Activated T-cell treated with anti-CD3 and anti-CD28 coated beads, Interleukin-2, amount 50 U/mL, for 72 hours (primary cell): ENCODE measurements around the gene COL5A1. TPM values are rescaled to one million over a fixed set of nuclear protein-coding genes. Genes with fewer than 3 reads are reported as not detected.

Experiments used
- ATAC-seq, 2 donors: fragments of 150-1000 bp; cut with Tn5 transposase; replicated peaks in 1 of 2; 2 replicates each; pipeline ENCODE4 v1.10.0; 2021; ENCODE audit warnings: moderate library complexity in 2 of 2, mild to moderate bottlenecking in 1 of 2
- DNase-seq, 2 donors: peaks; one replicate each; pipeline ENCODE4 v3.0.0; 2021 to 2022; ENCODE audit warnings: mixed read lengths in 1 of 2
- H3K27ac Mint-ChIP-seq: one replicate; pipeline ENCODE4 v1.8.0; 2022; ENCODE audit warnings: mild to moderate bottlenecking, moderate library complexity, mixed read lengths
- H3K27me3 Mint-ChIP-seq: one replicate; pipeline ENCODE4 v1.8.0; 2022; ENCODE audit warnings: low read depth, mixed read lengths
- H3K36me3 Mint-ChIP-seq, 2 donors: one replicate each; pipeline ENCODE4 v1.8.0; 2022; ENCODE audit warnings: mixed read lengths in 2 of 2, mild to moderate bottlenecking in 1 of 2; ENCODE audit not compliant: insufficient read depth in 2 of 2
- H3K4me1 Mint-ChIP-seq: one replicate; pipeline ENCODE4 v1.8.0; 2022; ENCODE audit warnings: low read depth, mixed read lengths
- H3K4me3 Mint-ChIP-seq, 2 donors: one replicate each; pipeline ENCODE4 v1.8.0; 2022; ENCODE audit warnings: mild to moderate bottlenecking in 2 of 2, mixed read lengths in 2 of 2, moderate library complexity in 2 of 2
- H3K9me3 Mint-ChIP-seq, 2 donors: one replicate each; pipeline ENCODE4 v1.8.0; 2022; ENCODE audit warnings: mixed read lengths in 2 of 2
- total RNA-seq, 2 donors: library from RNA; stranded (reverse); gene quantifications; one replicate each; pipeline ENCODE4 v1.2.3, GENCODE V29; 2022

The COL5A1 gene
- total RNA-seq, 2 donors from 2014 or later = 0.49 TPM; not detected in 1

DNA sequence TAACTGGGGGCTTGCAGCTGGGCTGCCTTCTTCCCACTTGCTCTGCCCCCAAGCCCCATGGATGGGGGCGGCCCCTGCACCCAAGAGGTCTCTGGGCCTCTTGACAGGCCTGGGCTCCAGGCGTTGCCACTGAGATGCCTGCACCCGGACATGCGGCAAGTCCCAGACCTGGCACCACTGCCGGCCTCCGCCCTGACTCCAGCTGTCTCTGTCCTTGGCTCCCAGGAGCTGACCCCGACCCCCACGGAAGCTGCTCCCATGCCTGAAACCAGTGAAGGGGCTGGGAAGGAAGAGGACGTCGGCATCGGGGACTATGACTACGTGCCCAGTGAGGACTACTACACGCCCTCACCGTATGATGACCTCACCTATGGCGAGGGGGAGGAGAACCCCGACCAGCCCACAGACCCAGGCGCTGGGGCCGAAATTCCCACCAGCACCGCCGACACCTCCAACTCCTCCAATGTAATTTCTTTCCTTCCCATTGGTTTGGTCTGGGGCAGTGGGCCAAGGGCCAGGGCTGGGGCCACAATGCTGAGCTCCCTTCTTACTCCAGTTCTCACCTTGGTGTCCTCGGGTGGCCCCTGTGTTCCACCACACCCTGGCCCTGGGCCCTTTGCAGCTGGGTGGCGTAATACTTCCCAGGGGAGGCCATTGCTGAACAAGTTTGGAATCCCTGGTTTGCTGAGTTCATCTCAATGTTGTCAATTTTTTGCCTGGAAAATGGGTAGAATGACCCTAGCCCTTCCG lies 88.6 kb downstream of the COL5A1 start:
- Mint-ChIP-seq H3K27ac (no peak overlapping the region), H3K4me3 (no peak overlapping the region), H3K27me3 (no peaks in the 10 kb centered on the region), H3K4me1 (no peaks in the 10 kb centered on the region), H3K36me3 (peaks cover 0 to 1% of the 10 kb centered on the region in 2 donors), H3K9me3 (peaks cover 0 to 2% of the 10 kb centered on the region in 2 donors)
- DNase-seq = no peak
- no peak for ATAC-seq

GRCh38 chr9:134730761-134731496 lies 89.3 kb downstream of the COL5A1 start:
- H3K4me1 Mint-ChIP-seq = no peaks in the 10 kb centered on the region
- DNase-seq (no peak), ATAC-seq (no peak)
- H3K9me3 Mint-ChIP-seq = peaks cover 0 to 2% of the 10 kb centered on the region in 2 donors
- no peak overlapping the region for H3K27ac Mint-ChIP-seq
- no peaks in the 10 kb centered on the region for H3K27me3 Mint-ChIP-seq
- H3K36me3 Mint-ChIP-seq = peaks cover 0 to 1% of the 10 kb centered on the region in 2 donors
- H3K4me3 Mint-ChIP-seq = no peak overlapping the region

- Mint-ChIP-seq H3K9me3 (peaks cover 0 to 2% of the 10 kb centered on the region in 2 donors), H3K27me3 (no peaks in the 10 kb centered on the region), H3K36me3 (peaks cover 0 to 1% of the 10 kb centered on the region in 2 donors), H3K4me3 (no peak overlapping the region), H3K27ac (no peak overlapping the region), H3K4me1 (no peaks in the 10 kb centered on the region)
- DNase-seq (no peak), ATAC-seq (no peak)
Observed at GRCh38 chr9:134731497-134732391, 90.1 kb downstream of the COL5A1 start.

DNA sequence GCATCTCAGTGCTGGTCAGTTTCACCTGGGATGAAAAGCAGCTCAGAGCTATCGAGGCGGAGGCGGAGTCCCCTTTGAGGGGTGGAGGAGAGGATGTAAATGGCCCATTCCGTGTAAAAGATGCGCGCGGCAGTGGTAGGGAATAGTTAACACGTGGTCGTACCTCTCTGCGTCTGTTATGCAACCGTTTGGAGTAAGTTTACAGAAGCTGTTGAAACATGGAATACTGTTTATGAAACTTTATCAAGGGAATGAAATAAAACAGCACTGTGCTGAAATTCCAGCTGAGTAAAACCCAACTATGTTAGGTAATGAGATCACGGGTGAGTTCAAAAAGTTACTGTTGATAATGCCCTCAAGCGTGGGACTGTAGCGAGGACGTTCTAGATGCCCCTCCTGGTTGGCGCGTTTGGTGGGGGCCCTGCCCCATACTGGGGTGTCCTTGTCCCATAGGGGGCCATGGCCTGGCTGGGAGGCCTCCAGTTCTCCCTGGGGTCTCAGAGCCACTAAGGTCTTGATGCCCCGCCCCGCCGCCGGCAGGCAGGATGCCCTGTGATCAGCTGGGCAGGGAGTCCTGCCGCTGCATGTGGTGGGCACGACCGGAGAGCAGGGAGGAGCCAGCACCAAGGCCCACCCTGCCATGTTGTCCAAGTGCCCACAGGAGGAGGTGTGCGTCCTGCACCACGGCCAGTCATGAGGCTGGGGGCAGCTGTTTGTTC lies 90.9 kb downstream of the COL5A1 start:
- H3K27ac Mint-ChIP-seq = no peak overlapping the region
- no peak overlapping the region for H3K4me3 Mint-ChIP-seq
- peaks cover 0 to 2% of the 10 kb centered on the region in 2 donors for H3K9me3 Mint-ChIP-seq
- H3K27me3 Mint-ChIP-seq = no peaks in the 10 kb centered on the region
- H3K4me1 Mint-ChIP-seq = no peaks in the 10 kb centered on the region
- H3K36me3 Mint-ChIP-seq = peaks cover 0 to 1% of the 10 kb centered on the region in 2 donors
- ATAC-seq = no peak
- no peak for DNase-seq

- Mint-ChIP-seq H3K36me3 (peaks cover 0 to 1% of the 10 kb centered on the region in 2 donors), H3K4me3 (no peak overlapping the region), H3K27me3 (no peaks in the 10 kb centered on the region), H3K27ac (no peak overlapping the region), H3K4me1 (no peaks in the 10 kb centered on the region), H3K9me3 (peaks cover 0 to 2% of the 10 kb centered on the region in 2 donors)
- DNase-seq = no peak
- ATAC-seq = no peak
Observed at GRCh38 chr9:134733480-134734232, 92.1 kb downstream of the COL5A1 start.

DNA sequence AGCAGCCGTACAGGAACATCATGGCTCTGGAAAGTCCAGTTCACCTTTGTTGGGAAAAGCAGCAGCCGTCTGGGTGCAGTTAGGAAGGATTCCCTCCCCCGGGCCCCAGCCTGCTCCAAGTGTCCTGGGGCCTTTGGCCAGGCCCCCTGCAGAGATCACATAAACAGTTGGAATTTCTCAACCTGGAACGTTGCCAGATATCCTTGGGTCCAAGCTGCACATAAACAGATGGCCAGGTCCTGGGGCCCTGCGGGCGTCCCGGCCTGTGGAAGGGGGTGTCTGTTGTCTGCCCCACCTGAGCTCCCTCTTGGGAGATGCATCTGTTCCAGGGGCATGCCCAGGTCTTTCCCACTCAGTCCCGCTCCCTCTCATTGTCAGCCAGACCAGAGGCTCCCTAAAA lies 92.7 kb downstream of the COL5A1 start:
- no peak overlapping the region for H3K4me3 Mint-ChIP-seq
- DNase-seq (no peak), ATAC-seq (no peak)
- H3K27ac Mint-ChIP-seq = no peak overlapping the region
- H3K36me3 Mint-ChIP-seq = peaks cover 0 to under 1% of the 10 kb centered on the region in 2 donors
- H3K27me3 Mint-ChIP-seq = no peaks in the 10 kb centered on the region
- no peaks in the 10 kb centered on the region for H3K4me1 Mint-ChIP-seq
- peaks cover 0 to 1% of the 10 kb centered on the region in 2 donors for H3K9me3 Mint-ChIP-seq

- H3K4me3 Mint-ChIP-seq = no peak overlapping the region
- H3K4me1 Mint-ChIP-seq = no peaks in the 10 kb centered on the region
- no peaks in the 10 kb centered on the region for H3K36me3 Mint-ChIP-seq
- H3K27ac Mint-ChIP-seq = no peak overlapping the region
- DNase-seq (no peak), ATAC-seq (no peak)
- no peaks in the 10 kb centered on the region for H3K9me3 Mint-ChIP-seq
- H3K27me3 Mint-ChIP-seq = no peaks in the 10 kb centered on the region
Observed at GRCh38 chr9:134735441-134736175, 94.0 kb downstream of the COL5A1 start.

GRCh38 chr9:134736791-134737497 lies 95.3 kb downstream of the COL5A1 start:
- H3K4me3 Mint-ChIP-seq = no peak overlapping the region
- H3K4me1 Mint-ChIP-seq = no peaks in the 10 kb centered on the region

DNA sequence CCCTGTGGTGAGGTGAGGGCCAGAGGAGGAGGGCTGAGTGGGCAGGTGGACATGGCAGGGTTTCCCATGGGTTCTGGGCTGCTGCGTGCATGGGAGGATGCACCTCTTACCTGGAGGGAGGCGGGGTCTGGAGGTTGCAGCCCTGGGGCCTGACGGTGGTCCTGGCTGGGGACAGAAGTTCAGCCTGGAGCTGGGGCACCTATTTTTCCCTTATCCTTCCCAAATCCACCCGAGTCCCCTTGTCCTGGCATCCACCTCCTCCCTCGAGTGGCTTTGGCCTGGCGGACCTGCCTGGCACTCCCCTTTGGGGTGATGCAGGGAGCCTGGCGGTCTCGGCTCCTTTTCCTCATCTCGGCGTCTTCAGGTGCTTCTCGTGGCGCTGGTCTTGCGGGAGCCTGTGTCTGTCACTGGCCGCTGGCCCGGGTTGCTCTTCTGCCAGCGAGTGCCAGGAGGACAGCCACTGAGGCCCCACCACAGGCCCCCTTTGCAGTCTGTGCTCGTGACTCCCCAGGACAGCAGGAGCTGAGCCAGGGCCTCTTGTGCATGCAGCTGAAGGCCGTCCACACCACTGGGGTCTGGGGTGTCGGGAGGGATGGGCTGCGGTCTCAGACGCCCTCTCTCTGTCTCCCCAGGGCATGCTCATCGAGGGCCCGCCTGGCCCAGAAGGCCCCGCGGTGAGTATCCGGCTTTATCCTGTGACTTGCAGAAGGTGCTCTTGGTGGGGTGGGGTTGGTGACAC lies 96.4 kb downstream of the COL5A1 start:
- no peak for DNase-seq
- Mint-ChIP-seq H3K4me3 (no peak overlapping the region), H3K27me3 (no peaks in the 10 kb centered on the region), H3K4me1 (no peaks in the 10 kb centered on the region), H3K27ac (no peak overlapping the region), H3K36me3 (no peaks in the 10 kb centered on the region), H3K9me3 (no peaks in the 10 kb centered on the region)
- no peak for ATAC-seq

More at GRCh38 chr9:134736791-134737497, 95.3 kb downstream of the COL5A1 start:
- no peaks in the 10 kb centered on the region for H3K27me3 Mint-ChIP-seq
- no peaks in the 10 kb centered on the region for H3K9me3 Mint-ChIP-seq
- H3K27ac Mint-ChIP-seq = no peak overlapping the region
- H3K36me3 Mint-ChIP-seq = no peaks in the 10 kb centered on the region
- no peak for DNase-seq
- no peak for ATAC-seq

GRCh38 chr9:134738869-134739659 lies 97.5 kb downstream of the COL5A1 start:
- no peak for ATAC-seq
- DNase-seq = peak; percentile 19 to 27
- H3K27ac Mint-ChIP-seq = no peak overlapping the region

More at GRCh38 chr9:134738869-134739659, 97.5 kb downstream of the COL5A1 start:
- Mint-ChIP-seq H3K36me3 (no peaks in the 10 kb centered on the region), H3K4me1 (no peaks in the 10 kb centered on the region), H3K4me3 (no peak overlapping the region), H3K9me3 (no peaks in the 10 kb centered on the region), H3K27me3 (no peaks in the 10 kb centered on the region)
